ENCODE results near the gene DNAJC13.
"Not testable (repeated sequence)": the region's sequence is repeated elsewhere in the genome, so short reads cannot be mapped to it uniquely, and the experiment has no call there.

Gene DNAJC13, protein sequence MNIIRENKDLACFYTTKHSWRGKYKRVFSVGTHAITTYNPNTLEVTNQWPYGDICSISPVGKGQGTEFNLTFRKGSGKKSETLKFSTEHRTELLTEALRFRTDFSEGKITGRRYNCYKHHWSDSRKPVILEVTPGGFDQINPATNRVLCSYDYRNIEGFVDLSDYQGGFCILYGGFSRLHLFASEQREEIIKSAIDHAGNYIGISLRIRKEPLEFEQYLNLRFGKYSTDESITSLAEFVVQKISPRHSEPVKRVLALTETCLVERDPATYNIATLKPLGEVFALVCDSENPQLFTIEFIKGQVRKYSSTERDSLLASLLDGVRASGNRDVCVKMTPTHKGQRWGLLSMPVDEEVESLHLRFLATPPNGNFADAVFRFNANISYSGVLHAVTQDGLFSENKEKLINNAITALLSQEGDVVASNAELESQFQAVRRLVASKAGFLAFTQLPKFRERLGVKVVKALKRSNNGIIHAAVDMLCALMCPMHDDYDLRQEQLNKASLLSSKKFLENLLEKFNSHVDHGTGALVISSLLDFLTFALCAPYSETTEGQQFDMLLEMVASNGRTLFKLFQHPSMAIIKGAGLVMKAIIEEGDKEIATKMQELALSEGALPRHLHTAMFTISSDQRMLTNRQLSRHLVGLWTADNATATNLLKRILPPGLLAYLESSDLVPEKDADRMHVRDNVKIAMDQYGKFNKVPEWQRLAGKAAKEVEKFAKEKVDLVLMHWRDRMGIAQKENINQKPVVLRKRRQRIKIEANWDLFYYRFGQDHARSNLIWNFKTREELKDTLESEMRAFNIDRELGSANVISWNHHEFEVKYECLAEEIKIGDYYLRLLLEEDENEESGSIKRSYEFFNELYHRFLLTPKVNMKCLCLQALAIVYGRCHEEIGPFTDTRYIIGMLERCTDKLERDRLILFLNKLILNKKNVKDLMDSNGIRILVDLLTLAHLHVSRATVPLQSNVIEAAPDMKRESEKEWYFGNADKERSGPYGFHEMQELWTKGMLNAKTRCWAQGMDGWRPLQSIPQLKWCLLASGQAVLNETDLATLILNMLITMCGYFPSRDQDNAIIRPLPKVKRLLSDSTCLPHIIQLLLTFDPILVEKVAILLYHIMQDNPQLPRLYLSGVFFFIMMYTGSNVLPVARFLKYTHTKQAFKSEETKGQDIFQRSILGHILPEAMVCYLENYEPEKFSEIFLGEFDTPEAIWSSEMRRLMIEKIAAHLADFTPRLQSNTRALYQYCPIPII (N-terminal part only)

DNA sequence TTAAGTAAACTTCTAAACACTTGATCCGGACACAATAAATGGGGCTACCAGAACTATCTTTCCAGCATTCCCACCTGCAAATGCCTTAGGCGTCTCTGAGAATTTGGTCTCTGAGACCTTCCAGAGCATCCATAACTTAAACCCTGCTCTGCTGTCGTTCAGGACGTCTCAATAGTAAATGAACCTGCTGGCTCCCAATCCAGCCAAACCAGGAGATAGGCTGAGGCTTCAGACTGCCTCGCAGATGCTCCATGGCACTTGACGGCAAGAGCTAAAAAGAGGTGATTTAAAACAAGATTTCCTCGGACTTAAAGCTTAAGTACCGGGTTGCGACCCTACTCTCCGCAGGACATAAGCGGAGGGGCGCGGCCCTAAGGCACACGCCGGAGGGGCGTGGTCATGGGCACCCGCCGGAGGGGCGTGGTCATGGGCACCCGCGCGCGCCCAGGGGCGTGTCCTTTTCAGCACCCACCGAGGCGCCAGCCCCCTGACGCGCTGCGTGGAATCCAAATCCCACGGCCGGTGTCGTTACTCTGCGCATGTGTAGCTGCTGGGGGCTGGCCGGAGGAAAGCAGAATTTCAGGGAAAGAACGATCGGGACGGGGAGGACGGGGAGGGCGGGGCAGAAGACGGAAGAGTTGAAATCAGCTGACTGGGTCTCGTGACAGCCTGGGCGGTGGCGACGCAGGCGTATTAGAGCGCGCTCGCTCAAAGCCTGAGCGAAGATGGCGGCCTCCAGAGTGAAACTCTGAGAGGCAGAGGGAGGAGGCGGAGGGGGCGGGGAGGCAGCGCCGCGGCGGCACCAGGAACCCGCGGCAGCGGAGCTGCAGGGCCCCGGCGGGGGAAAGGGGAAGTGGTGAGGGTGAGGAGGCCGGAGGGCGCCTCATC, at the start of gene DNAJC13:
Gene DNAJC13, plus strand, starts transcription at position 696 of the 888 bp plus-strand sequence. CDS start 17,049 bp downstream, outside the sequence.
- peak; percentile 96 for DNase-seq (ENCODE audit: low spot score)
- peak within 1 kb of the TSS; percentile 79 for H3K4me3 ChIP-seq
- H3K27ac ChIP-seq, result peak within 1 kb of the TSS; percentile 84 to 88
- TF ChIP-seq, protein P1, sequence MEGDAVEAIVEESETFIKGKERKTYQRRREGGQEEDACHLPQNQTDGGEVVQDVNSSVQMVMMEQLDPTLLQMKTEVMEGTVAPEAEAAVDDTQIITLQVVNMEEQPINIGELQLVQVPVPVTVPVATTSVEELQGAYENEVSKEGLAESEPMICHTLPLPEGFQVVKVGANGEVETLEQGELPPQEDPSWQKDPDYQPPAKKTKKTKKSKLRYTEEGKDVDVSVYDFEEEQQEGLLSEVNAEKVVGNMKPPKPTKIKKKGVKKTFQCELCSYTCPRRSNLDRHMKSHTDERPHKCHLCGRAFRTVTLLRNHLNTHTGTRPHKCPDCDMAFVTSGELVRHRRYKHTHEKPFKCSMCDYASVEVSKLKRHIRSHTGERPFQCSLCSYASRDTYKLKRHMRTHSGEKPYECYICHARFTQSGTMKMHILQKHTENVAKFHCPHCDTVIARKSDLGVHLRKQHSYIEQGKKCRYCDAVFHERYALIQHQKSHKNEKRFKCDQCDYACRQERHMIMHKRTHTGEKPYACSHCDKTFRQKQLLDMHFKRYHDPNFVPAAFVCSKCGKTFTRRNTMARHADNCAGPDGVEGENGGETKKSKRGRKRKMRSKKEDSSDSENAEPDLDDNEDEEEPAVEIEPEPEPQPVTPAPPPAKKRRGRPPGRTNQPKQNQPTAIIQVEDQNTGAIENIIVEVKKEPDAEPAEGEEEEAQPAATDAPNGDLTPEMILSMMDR (IDR thresholded peaks at IDR 0.05), result no peak

DNA sequence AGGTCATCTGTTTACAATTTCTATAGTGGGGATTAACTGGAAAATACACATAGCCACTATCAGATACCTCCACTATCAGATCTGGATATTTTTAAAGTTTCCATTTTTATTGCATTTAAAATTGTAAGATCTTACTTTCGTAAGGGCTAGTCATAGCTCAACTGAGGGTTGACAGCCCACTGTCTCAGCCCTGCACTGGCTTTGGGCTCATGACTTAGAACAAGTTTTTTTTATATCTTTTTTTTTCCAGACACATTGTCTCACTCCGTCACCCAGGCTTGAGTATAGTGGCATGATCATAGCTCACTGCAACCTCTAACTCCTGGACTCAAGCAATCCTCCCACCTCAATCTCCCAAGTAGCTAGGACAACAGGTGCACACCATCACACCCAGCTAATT, 48.8 kb upstream of the DNAJC13 start:
- TF ChIP-seq, protein P1 (IDR thresholded peaks at IDR 0.05), result no peak
- H3K4me3 ChIP-seq, result no peak overlapping the region
- no peak for DNase-seq (ENCODE audit: low spot score)
- no peak overlapping the region for H3K27ac ChIP-seq

DNA sequence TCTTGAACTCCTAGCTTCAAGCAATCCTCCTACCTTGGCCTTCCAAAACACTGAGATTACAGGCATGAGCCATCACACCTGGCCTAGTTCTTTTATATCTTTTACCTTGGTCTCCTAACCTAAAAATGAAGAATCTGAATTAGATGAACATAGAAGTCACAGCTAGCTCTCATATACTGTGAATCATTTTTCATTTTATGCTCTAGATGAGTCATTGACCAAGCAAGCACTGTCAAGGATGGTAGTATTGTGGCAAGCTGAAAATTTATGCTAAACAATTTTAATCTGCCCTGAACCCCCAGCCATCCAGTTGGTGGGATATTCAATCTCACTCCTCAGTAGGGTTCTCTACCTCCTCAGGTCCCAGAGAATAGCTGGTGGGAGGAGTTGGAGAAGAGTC, 48.3 kb upstream of the DNAJC13 start:
- no peak for DNase-seq (ENCODE audit: low spot score)
- Histone ChIP-seq H3K4me3 (no peak overlapping the region), H3K27ac (no peak overlapping the region)
- TF ChIP-seq, protein P1 (IDR thresholded peaks at IDR 0.05), result no peak

DNA sequence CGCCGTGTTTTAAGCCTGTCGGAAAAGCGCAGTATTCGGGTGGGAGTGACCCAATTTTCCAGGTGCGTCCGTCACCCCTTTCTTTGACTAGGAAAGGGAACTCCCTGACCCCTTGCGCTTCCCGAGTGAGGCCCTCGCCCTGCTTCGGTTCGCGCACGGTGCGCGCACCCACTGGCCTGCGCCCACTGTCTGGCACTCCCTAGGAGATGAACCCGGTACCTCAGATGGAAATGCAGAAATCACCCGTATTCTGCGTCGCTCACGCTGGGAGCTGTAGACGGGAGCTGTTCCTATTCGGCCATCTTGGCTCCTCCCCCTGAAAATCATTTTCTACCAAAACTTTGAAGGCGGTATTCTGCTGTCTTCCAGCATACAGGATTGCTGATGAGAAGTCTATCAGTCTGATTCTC, 40.4 kb upstream of the DNAJC13 start:
- not testable (repeated sequence) for H3K4me3 ChIP-seq; DNase-seq (ENCODE audit: low spot score); H3K27ac ChIP-seq

DNA sequence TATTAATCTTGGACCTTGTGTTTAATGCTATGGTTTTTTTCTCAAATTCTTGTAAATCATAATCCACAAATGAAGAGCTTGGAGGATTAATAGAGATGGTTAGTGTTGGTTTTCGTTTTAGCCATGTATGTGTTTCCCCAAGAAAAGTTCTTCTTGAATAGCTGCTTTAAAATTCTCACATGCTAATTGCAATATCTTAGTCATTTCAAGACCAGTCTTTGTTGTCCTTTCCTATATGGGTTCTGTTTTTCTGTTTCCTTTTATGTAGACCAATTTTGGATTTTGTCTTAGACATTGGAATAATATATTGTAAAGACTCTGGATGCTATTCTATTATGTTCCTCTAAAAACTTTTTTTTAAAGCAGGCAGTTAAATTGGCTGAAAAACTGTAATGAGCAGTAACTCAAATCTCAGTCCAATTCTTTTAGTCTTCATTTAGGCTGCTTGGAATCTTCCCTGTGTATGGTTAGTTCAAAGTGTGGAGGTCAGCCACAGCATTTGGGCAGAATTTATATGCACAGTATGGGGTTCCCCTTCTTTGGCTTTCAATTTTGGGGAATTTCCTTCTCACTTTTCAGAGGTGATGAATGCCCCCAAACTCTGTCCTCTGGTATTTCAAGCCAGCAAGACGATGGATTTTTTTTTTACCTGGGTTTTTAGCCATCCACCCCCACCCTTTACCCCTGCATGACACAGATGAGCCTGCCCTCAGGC, 39.1 kb upstream of the DNAJC13 start:
- H3K27ac ChIP-seq, result no peak overlapping the region
- DNase-seq (ENCODE audit: low spot score), result no peak
- TF ChIP-seq, protein P1 (IDR thresholded peaks at IDR 0.05), result no peak
- H3K4me3 ChIP-seq, result no peak overlapping the region

DNA sequence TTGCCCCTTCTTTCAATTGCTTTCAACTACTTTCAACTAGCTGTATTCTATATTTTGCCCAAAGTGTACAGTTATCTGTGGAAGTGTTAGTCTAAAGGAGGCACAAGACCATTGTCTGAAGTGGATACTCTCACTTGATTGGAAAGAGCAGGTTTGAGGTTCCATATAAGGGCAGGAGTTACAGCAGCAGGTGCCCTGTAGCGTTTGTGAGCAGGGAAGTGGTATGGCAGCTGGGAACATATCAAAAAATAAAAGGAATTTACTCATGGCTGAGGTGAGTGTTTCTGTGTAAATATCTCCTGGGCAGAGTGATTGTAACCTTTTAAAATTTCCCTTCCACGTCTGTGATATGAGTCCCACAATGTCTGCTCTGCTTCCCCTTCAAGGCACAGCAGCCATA, 38.5 kb upstream of the DNAJC13 start:
- TF ChIP-seq, protein P1 (IDR thresholded peaks at IDR 0.05), result no peak
- DNase-seq (ENCODE audit: low spot score), result no peak
- no peak overlapping the region for H3K27ac ChIP-seq

More for the DNA sequence above, 38.5 kb upstream of the DNAJC13 start:
- no peak overlapping the region for H3K4me3 ChIP-seq
